Measurements from ENCODE around the gene TMA7B.
A peak's percentile ranks its signal among the peaks of the same experiment; 100 is the strongest.

Gene TMA7B

DNA sequence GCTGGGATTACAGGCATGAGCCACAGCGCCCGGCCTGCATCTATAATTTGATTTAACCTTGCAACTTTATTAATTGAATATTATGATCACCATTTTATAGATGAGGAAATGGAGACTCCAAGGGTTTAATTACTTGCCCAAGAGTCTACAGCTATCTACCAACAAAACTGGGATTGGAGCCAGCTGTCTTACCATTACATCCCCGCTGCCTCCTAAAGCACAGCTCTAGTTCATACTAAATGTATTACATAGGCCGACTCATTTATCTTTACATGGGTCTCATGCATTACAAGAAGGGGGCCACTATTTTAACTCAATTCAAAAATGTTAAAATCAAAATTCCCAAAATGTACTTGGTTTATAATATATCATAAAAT, 14.1 kb upstream of the TMA7B start:
- no peak overlapping the region; the same call in 1 of the 2 replicates for H2AFZ ChIP-seq (ENCODE audit: low read depth, low read length)
- H3K36me3 ChIP-seq (replicated peaks; ENCODE audit: low read depth, low read length), result no peaks in the 10 kb centered on the region
- H3K4me3 ChIP-seq (ENCODE audit: low read length), result no peak overlapping the region
- no peak overlapping the region for H3K4me2 ChIP-seq (ENCODE audit: low read length)
- no peak overlapping the region for H3K9ac ChIP-seq (ENCODE audit: low read length)
- no peaks in the 10 kb centered on the region for H4K20me1 ChIP-seq (ENCODE audit: insufficient read depth, low read length)
- H3K27me3 ChIP-seq (ENCODE audit: low read depth, low read length), result peaks cover 42% of the 10 kb centered on the region
- peaks cover 29% of the 10 kb centered on the region for H3K4me1 ChIP-seq (ENCODE audit: low read length)
- H3K9me3 ChIP-seq (ENCODE audit: insufficient read depth, low read length), result no peaks in the 10 kb centered on the region
- H3K79me2 ChIP-seq (ENCODE audit: low read length), result no peaks in the 10 kb centered on the region
- TF ChIP-seq EZH2phosphoT487 (IDR thresholded peaks at IDR 0.05; ENCODE audit: low read depth) (no peak), CTCF (IDR thresholded peaks at IDR 0.05; ENCODE audit: low read depth, low read length) (no peak)
- no peak overlapping the region for H3K27ac ChIP-seq (ENCODE audit: low read length)

GRCh38 chr22:39946503-39947219, 13.5 kb upstream of the TMA7B start:
- Histone ChIP-seq H3K27me3 (ENCODE audit: low read depth, low read length) (peaks cover 44% of the 10 kb centered on the region), H3K9ac (ENCODE audit: low read length) (no peak overlapping the region), H3K4me1 (ENCODE audit: low read length) (peaks cover 29% of the 10 kb centered on the region), H3K4me3 (ENCODE audit: low read length) (no peak overlapping the region), H3K79me2 (ENCODE audit: low read length) (no peaks in the 10 kb centered on the region), H4K20me1 (ENCODE audit: insufficient read depth, low read length) (no peaks in the 10 kb centered on the region), H3K36me3 (replicated peaks; ENCODE audit: low read depth, low read length) (no peaks in the 10 kb centered on the region), H3K27ac (ENCODE audit: low read length) (no peak overlapping the region), H3K4me2 (ENCODE audit: low read length) (peak overlapping the region; percentile 41), H3K9me3 (ENCODE audit: insufficient read depth, low read length) (no peaks in the 10 kb centered on the region), H2AFZ (ENCODE audit: low read depth, low read length) (peak overlapping the region; percentile 40; the same call in 1 of the 2 replicates)
- TF ChIP-seq EZH2phosphoT487 (IDR thresholded peaks at IDR 0.05; ENCODE audit: low read depth), result no peak
- TF ChIP-seq CTCF (IDR thresholded peaks at IDR 0.05; ENCODE audit: low read depth, low read length), result no peak

DNA sequence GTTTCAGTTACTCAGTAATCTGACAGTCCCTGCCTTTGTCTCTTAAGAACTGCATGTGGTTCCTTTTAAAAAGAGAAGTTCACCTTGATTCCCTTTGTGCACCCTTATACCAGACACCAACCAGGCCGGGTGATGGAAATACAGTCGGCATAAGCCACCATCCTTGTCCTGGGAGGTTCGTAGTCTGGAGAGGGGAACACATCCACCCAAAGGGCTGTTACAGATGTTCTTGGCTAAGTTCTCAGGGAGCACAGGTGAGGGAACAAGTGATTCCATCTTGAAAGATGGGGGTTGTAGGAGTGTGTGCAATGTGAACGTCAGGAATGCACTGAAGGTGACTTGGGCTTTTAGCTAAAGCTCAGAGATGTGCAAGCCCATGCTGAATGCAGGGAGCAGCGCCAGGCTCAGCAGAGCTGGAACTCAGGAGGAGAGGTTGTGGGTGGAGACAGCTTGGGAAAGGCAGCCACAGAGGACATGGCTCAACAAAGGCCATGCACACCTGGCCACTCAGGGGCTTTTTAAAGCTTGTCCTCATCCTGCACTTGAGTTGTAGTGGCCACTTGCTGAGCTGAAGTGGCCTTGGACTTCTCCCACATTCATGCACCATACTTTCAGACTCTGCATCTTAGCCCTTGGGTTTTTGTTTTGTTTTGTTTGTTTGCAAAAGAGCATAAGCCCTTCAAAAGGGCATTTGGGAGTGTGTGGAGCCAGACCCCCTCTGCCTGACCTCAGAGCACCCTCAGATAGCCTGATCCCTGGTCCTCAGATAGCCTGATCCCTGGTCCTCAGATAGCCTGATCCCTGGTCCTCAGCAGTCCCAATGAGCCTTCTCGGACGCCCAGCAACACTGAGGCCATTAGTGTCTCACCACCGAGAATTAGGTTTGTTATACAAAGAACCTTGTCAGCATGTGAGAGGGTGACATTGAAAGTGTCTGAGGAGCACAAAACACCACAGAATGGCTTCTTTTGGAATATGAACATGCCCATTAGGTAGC, 12.7 kb upstream of the TMA7B start:
- Histone ChIP-seq H3K9me3 (ENCODE audit: insufficient read depth, low read length) (no peaks in the 10 kb centered on the region), H3K27ac (ENCODE audit: low read length) (no peak overlapping the region), H3K4me1 (ENCODE audit: low read length) (peaks cover 29% of the 10 kb centered on the region), H4K20me1 (ENCODE audit: insufficient read depth, low read length) (no peaks in the 10 kb centered on the region), H3K36me3 (replicated peaks; ENCODE audit: low read depth, low read length) (no peaks in the 10 kb centered on the region), H3K4me3 (ENCODE audit: low read length) (no peak overlapping the region), H2AFZ (ENCODE audit: low read depth, low read length) (0 out of 2 replicates have a peak overlapping the region, but pooled peaks have one; percentile 40), H3K9ac (ENCODE audit: low read length) (no peak overlapping the region), H3K79me2 (ENCODE audit: low read length) (no peaks in the 10 kb centered on the region), H3K27me3 (ENCODE audit: low read depth, low read length) (peaks cover 46% of the 10 kb centered on the region), H3K4me2 (ENCODE audit: low read length) (peak overlapping the region; percentile 41)
- TF ChIP-seq EZH2phosphoT487 (IDR thresholded peaks at IDR 0.05; ENCODE audit: low read depth) (no peak), CTCF (IDR thresholded peaks at IDR 0.05; ENCODE audit: low read depth, low read length) (no peak)
